ENCODE data around the gene PACRG.

Gene PACRG

GRCh38 chr6:163023700-163024099 lies 295.9 kb downstream of the PACRG start:
- Histone ChIP-seq H3K9me3 (ENCODE audit: control insufficient read depth, insufficient read depth, low read length) (no peaks in the 10 kb centered on the region; the same call in 1 of the 2 replicates), H3K4me1 (ENCODE audit: insufficient read depth, low read length) (no peaks in the 10 kb centered on the region), H3K36me3 (ENCODE audit: insufficient read depth, low read length) (no peaks in the 10 kb centered on the region), H3K9ac (ENCODE audit: low read depth, low read length) (no peak overlapping the region)

GRCh38 chr6:163026893-163027292 lies 299.1 kb downstream of the PACRG start:
- H3K36me3 ChIP-seq (ENCODE audit: insufficient read depth, low read length) = no peaks in the 10 kb centered on the region
- no peaks in the 10 kb centered on the region; the same call in 1 of the 2 replicates for H3K9me3 ChIP-seq (ENCODE audit: control insufficient read depth, insufficient read depth, low read length)
- no peak overlapping the region for H3K9ac ChIP-seq (ENCODE audit: low read depth, low read length)
- no peaks in the 10 kb centered on the region for H3K4me1 ChIP-seq (ENCODE audit: insufficient read depth, low read length)

GRCh38 chr6:163030980-163031379 lies 303.2 kb downstream of the PACRG start:
- Histone ChIP-seq H3K9me3 (ENCODE audit: control insufficient read depth, insufficient read depth, low read length) (no peaks in the 10 kb centered on the region), H3K36me3 (ENCODE audit: insufficient read depth, low read length) (no peaks in the 10 kb centered on the region)

GRCh38 chr6:163031931-163032330 lies 304.2 kb downstream of the PACRG start:
- no peaks in the 10 kb centered on the region for H3K4me1 ChIP-seq (ENCODE audit: insufficient read depth, low read length)
- no peak overlapping the region for H3K9ac ChIP-seq (ENCODE audit: low read depth, low read length)
- no peaks in the 10 kb centered on the region for H3K36me3 ChIP-seq (ENCODE audit: insufficient read depth, low read length)
- H3K9me3 ChIP-seq (ENCODE audit: control insufficient read depth, insufficient read depth, low read length) = no peaks in the 10 kb centered on the region

More at GRCh38 chr6:163030980-163031379, 303.2 kb downstream of the PACRG start:
- no peak overlapping the region for H3K9ac ChIP-seq (ENCODE audit: low read depth, low read length)
- H3K4me1 ChIP-seq (ENCODE audit: insufficient read depth, low read length) = no peaks in the 10 kb centered on the region

GRCh38 chr6:163036160-163036645 lies 308.4 kb downstream of the PACRG start:
- Histone ChIP-seq H3K4me1 (ENCODE audit: insufficient read depth, low read length) (no peaks in the 10 kb centered on the region), H3K9ac (ENCODE audit: low read depth, low read length) (no peak overlapping the region), H3K36me3 (ENCODE audit: insufficient read depth, low read length) (no peaks in the 10 kb centered on the region), H3K9me3 (ENCODE audit: control insufficient read depth, insufficient read depth, low read length) (peaks cover 3% of the 10 kb centered on the region; the same call in 1 of the 2 replicates)

- Histone ChIP-seq H3K36me3 (ENCODE audit: insufficient read depth, low read length) (no peaks in the 10 kb centered on the region), H3K4me1 (ENCODE audit: insufficient read depth, low read length) (no peaks in the 10 kb centered on the region), H3K9me3 (ENCODE audit: control insufficient read depth, insufficient read depth, low read length) (peaks cover 3% of the 10 kb centered on the region; the same call in 1 of the 2 replicates), H3K9ac (ENCODE audit: low read depth, low read length) (no peak overlapping the region)
These were observed 310.5 kb downstream of the PACRG start for GRCh38 chr6:163038317-163038716.

GRCh38 chr6:163048345-163048744 lies 320.6 kb downstream of the PACRG start:
- Histone ChIP-seq H3K36me3 (ENCODE audit: insufficient read depth, low read length) (no peaks in the 10 kb centered on the region; the same call in 1 of the 2 replicates), H3K9me3 (ENCODE audit: control insufficient read depth, insufficient read depth, low read length) (no peaks in the 10 kb centered on the region), H3K9ac (ENCODE audit: low read depth, low read length) (no peak overlapping the region), H3K4me1 (ENCODE audit: insufficient read depth, low read length) (no peaks in the 10 kb centered on the region)

- H3K9ac ChIP-seq (ENCODE audit: low read depth, low read length) = no peak overlapping the region
- H3K9me3 ChIP-seq (ENCODE audit: control insufficient read depth, insufficient read depth, low read length) = 0 out of 2 replicates have a peak, but pooled peaks cover 4% of the 10 kb centered on the region
- H3K36me3 ChIP-seq (ENCODE audit: insufficient read depth, low read length) = no peaks in the 10 kb centered on the region
- H3K4me1 ChIP-seq (ENCODE audit: insufficient read depth, low read length) = no peaks in the 10 kb centered on the region
These were observed 326.0 kb downstream of the PACRG start for GRCh38 chr6:163053667-163054344.

GRCh38 chr6:163054641-163055040 lies 326.9 kb downstream of the PACRG start:
- Histone ChIP-seq H3K9ac (ENCODE audit: low read depth, low read length) (no peak overlapping the region), H3K9me3 (ENCODE audit: control insufficient read depth, insufficient read depth, low read length) (0 out of 2 replicates have a peak, but pooled peaks cover 4% of the 10 kb centered on the region), H3K36me3 (ENCODE audit: insufficient read depth, low read length) (no peaks in the 10 kb centered on the region), H3K4me1 (ENCODE audit: insufficient read depth, low read length) (no peaks in the 10 kb centered on the region)

GRCh38 chr6:163057260-163057659 lies 329.5 kb downstream of the PACRG start:
- Histone ChIP-seq H3K9me3 (ENCODE audit: control insufficient read depth, insufficient read depth, low read length) (0 out of 2 replicates have a peak, but pooled peaks cover 4% of the 10 kb centered on the region), H3K36me3 (ENCODE audit: insufficient read depth, low read length) (no peaks in the 10 kb centered on the region), H3K4me1 (ENCODE audit: insufficient read depth, low read length) (no peaks in the 10 kb centered on the region), H3K9ac (ENCODE audit: low read depth, low read length) (no peak overlapping the region)

GRCh38 chr6:163062790-163063189 lies 335.0 kb downstream of the PACRG start:
- Histone ChIP-seq H3K9me3 (ENCODE audit: control insufficient read depth, insufficient read depth, low read length) (no peaks in the 10 kb centered on the region), H3K4me1 (ENCODE audit: insufficient read depth, low read length) (no peaks in the 10 kb centered on the region), H3K9ac (ENCODE audit: low read depth, low read length) (no peak overlapping the region), H3K36me3 (ENCODE audit: insufficient read depth, low read length) (no peaks in the 10 kb centered on the region)

GRCh38 chr6:163063561-163063960 lies 335.8 kb downstream of the PACRG start:
- no peaks in the 10 kb centered on the region for H3K4me1 ChIP-seq (ENCODE audit: insufficient read depth, low read length)
- no peaks in the 10 kb centered on the region for H3K36me3 ChIP-seq (ENCODE audit: insufficient read depth, low read length)
- no peak overlapping the region for H3K9ac ChIP-seq (ENCODE audit: low read depth, low read length)
- H3K9me3 ChIP-seq (ENCODE audit: control insufficient read depth, insufficient read depth, low read length) = no peaks in the 10 kb centered on the region

GRCh38 chr6:163064397-163064796 lies 336.6 kb downstream of the PACRG start:
- Histone ChIP-seq H3K9me3 (ENCODE audit: control insufficient read depth, insufficient read depth, low read length) (no peaks in the 10 kb centered on the region), H3K4me1 (ENCODE audit: insufficient read depth, low read length) (no peaks in the 10 kb centered on the region), H3K36me3 (ENCODE audit: insufficient read depth, low read length) (no peaks in the 10 kb centered on the region)

GRCh38 chr6:163066200-163066599 lies 338.4 kb downstream of the PACRG start:
- H3K9ac ChIP-seq (ENCODE audit: low read depth, low read length) = no peak overlapping the region
- no peaks in the 10 kb centered on the region for H3K9me3 ChIP-seq (ENCODE audit: control insufficient read depth, insufficient read depth, low read length)
- no peaks in the 10 kb centered on the region for H3K4me1 ChIP-seq (ENCODE audit: insufficient read depth, low read length)
- no peaks in the 10 kb centered on the region for H3K36me3 ChIP-seq (ENCODE audit: insufficient read depth, low read length)

More at GRCh38 chr6:163064397-163064796, 336.6 kb downstream of the PACRG start:
- no peak overlapping the region for H3K9ac ChIP-seq (ENCODE audit: low read depth, low read length)

GRCh38 chr6:163077134-163077533 lies 349.4 kb downstream of the PACRG start:
- H3K9ac ChIP-seq (ENCODE audit: low read depth, low read length) = no peak overlapping the region
- no peaks in the 10 kb centered on the region for H3K4me1 ChIP-seq (ENCODE audit: insufficient read depth, low read length)
- no peaks in the 10 kb centered on the region for H3K9me3 ChIP-seq (ENCODE audit: control insufficient read depth, insufficient read depth, low read length)
- no peaks in the 10 kb centered on the region for H3K36me3 ChIP-seq (ENCODE audit: insufficient read depth, low read length)

Data from ES-I3 (cell line).